ENCODE results near the gene MAP3K19.

DNA sequence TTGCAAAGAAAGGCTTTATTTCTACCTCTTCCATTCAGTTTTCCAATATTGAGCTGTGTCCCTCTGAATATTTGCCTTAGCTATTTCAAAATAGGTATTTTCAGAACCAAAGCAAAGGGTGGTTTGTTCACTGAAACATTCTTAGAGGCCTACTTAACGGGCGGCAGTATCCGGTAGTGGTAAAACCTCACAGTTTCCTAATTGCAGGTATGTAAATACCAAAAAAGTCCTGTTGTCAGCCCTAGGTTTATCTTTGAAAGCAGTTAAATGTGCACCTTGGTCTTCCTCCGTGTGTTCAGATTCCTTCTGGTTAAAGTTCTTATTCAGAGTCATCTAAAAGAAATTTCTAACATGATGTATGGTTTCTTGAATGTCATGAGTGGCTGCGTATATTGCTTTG is 89.8 kb downstream of the MAP3K19 start:
- TF ChIP-seq POLR2A (IDR thresholded peaks at IDR 0.05; ENCODE audit: borderline replicate concordance, extremely low read depth, insufficient read depth, insufficient read length) (no peak), EZH2 (IDR thresholded peaks at IDR 0.05) (no peak), ZFX (IDR thresholded peaks at IDR 0.05) (no peak)
- TF ChIP-seq, protein P1, sequence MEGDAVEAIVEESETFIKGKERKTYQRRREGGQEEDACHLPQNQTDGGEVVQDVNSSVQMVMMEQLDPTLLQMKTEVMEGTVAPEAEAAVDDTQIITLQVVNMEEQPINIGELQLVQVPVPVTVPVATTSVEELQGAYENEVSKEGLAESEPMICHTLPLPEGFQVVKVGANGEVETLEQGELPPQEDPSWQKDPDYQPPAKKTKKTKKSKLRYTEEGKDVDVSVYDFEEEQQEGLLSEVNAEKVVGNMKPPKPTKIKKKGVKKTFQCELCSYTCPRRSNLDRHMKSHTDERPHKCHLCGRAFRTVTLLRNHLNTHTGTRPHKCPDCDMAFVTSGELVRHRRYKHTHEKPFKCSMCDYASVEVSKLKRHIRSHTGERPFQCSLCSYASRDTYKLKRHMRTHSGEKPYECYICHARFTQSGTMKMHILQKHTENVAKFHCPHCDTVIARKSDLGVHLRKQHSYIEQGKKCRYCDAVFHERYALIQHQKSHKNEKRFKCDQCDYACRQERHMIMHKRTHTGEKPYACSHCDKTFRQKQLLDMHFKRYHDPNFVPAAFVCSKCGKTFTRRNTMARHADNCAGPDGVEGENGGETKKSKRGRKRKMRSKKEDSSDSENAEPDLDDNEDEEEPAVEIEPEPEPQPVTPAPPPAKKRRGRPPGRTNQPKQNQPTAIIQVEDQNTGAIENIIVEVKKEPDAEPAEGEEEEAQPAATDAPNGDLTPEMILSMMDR (IDR thresholded peaks at IDR 0.05 in 2 of 3, conservative IDR thresholded peaks at IDR 0.05 in 1 of 3; ENCODE audit: borderline replicate concordance in 1 of 3, insufficient read depth in 1 of 3, low read depth in 2 of 3, low read length in 2 of 3), result no peak
- TF ChIP-seq, protein P2, sequence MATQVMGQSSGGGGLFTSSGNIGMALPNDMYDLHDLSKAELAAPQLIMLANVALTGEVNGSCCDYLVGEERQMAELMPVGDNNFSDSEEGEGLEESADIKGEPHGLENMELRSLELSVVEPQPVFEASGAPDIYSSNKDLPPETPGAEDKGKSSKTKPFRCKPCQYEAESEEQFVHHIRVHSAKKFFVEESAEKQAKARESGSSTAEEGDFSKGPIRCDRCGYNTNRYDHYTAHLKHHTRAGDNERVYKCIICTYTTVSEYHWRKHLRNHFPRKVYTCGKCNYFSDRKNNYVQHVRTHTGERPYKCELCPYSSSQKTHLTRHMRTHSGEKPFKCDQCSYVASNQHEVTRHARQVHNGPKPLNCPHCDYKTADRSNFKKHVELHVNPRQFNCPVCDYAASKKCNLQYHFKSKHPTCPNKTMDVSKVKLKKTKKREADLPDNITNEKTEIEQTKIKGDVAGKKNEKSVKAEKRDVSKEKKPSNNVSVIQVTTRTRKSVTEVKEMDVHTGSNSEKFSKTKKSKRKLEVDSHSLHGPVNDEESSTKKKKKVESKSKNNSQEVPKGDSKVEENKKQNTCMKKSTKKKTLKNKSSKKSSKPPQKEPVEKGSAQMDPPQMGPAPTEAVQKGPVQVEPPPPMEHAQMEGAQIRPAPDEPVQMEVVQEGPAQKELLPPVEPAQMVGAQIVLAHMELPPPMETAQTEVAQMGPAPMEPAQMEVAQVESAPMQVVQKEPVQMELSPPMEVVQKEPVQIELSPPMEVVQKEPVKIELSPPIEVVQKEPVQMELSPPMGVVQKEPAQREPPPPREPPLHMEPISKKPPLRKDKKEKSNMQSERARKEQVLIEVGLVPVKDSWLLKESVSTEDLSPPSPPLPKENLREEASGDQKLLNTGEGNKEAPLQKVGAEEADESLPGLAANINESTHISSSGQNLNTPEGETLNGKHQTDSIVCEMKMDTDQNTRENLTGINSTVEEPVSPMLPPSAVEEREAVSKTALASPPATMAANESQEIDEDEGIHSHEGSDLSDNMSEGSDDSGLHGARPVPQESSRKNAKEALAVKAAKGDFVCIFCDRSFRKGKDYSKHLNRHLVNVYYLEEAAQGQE (IDR thresholded peaks at IDR 0.05; ENCODE audit: low read depth), result no peak

All from HCT116 (cell line).